HG03159 (cell line): ENCODE data around the gene ATP8A2.
A peak's percentile ranks its signal among the peaks of the same experiment; 100 is the strongest.
"Not testable (repeated sequence)": the region's sequence is repeated elsewhere in the genome, so short reads cannot be mapped to it uniquely, and the experiment has no call there.

ENCODE experiments used
- ATAC-seq: cut with Tn5 transposase; IDR thresholded peaks from one replicate; pipeline ENCODE4 v1.9.1; 2021; ENCODE audit warnings: mild to moderate bottlenecking, moderate library complexity; ENCODE audit not compliant: unreplicated experiment

Gene ATP8A2

DNA sequence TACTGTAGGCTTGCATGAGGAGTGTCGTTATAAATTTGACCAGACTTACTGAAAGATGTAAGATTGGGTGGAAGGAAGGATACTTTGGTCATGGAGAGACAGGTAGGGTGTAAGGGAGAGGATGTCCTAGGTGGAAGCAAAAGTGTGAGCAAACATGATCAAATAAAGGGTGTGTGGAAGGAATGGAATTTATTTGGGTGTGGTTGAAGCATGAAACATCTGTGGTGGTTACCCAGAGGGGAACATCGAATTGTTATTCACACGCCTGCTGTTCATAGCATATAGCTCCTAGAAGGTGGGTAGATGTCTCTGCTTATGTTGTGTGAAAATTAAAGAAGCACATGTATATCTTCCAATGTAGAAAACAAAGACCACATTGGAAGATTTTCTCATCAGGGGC is 157.7 kb downstream of the ATP8A2 start:
- no peak for ATAC-seq

DNA sequence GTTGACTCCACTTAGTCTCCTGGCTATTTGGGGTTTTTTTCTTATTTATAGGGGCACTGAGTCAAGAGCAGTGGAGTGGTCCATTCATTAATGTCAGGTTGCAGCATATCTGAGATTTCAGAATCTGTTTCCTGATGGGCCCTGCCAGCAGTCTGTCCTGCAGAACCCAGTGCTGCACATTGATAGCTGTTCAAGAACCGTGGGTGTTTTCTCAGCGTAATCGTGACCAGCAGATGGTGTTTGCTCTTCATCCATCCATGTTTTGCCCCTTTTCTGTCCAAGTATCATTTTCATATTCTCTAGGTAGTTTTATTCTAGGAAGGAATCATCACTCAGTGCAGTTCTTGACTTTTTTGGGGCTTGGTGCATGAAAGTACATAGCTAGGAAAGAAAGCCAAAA is 166.5 kb downstream of the ATP8A2 start:
- ATAC-seq, result no peak

GRCh38 chr13:25541434-25542123 is 169.8 kb downstream of the ATP8A2 start:
- no peak for ATAC-seq

- ATAC-seq, result not testable (repeated sequence)
These were observed 177.2 kb downstream of the ATP8A2 start for GRCh38 chr13:25548991-25549390.

GRCh38 chr13:25561812-25562211 is 190.0 kb downstream of the ATP8A2 start:
- no peak for ATAC-seq

GRCh38 chr13:25570185-25570584 is 198.4 kb downstream of the ATP8A2 start:
- no peak for ATAC-seq

DNA sequence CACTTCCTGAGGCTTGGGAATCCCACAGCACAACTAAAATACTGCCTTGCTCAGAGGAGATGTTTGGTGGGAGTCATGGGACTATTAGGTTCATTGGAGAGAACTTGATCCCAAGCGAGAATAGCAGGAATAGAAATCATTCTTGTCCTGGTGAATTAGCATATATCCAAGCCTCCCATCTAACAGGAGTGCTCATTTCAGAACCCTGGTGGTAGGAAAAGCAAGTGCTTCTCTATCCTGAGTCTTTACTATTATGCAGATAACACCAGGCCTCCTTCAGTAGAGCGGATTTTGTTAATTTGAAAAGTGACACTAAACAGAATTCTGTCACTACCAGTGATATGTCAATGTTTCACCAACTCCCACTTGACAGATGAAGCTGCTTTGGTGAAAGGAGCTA is 199.5 kb downstream of the ATP8A2 start:
- ATAC-seq, result no peak

DNA sequence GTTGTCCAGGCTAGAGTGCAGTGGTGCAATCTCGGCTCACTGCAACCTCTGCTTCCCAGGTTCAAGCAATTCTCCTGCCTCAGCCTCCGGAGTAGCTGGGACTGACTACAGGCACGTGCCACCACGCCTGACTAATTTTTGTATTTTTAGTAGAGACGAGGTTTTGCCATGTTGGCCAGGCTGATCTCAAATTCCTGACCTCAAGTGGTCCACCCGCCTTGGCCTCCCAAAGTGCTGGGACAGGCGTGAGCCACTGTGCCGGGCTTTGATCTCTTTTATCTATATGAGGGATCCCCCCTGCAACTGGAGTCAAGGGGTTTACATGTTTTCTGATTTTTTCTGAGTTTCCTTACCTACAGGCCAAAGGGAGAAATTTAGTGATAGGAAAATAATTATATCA is 200.4 kb downstream of the ATP8A2 start:
- not testable (repeated sequence) for ATAC-seq

DNA sequence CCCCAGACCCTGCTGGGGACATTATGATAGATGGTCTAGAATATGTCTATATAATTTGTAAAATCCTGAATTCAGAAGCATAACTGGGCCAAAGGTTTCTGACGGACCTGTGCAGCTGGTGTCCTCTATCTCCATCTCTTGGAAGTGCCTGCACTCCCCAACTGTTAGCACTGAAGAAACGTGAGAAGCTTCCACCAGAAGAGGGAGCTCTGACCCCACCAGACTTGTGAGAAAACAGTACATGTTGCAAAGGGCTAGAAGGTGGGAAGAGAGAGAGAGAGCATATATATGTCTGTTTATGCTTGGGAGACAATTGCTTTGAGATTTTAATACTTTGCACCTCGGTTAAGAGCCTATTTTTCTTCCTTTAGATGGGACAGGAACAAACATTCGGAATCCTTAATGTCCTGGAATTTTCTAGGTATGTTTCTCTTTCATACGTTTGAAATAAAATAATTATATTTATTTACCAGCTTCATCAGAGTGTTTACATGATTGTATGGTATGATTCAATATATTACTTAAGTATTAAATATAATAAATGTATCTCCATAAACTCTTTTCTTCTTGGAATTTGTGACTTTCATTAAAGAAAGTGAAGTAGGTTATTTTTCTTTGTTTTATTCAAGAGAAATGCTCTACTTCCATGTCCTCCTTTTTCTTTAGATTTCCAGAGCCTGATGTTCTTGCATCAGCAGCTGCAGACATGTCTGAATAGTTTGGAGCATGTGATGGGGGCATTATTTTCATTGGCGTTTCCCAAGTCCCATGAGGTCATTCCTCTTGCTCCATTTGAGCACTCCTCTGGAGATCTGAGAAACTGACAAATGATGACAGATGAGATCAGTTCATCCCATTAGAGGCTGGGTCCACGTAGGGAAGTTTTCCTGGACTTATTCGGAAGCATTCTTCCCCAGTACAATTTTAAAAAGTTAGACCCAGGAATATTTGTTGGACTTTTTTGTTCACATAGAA is 202.9 kb downstream of the ATP8A2 start:
- ATAC-seq, result peak; percentile 66

- no peak for ATAC-seq
These were observed 203.8 kb downstream of the ATP8A2 start for GRCh38 chr13:25575562-25575961.

DNA sequence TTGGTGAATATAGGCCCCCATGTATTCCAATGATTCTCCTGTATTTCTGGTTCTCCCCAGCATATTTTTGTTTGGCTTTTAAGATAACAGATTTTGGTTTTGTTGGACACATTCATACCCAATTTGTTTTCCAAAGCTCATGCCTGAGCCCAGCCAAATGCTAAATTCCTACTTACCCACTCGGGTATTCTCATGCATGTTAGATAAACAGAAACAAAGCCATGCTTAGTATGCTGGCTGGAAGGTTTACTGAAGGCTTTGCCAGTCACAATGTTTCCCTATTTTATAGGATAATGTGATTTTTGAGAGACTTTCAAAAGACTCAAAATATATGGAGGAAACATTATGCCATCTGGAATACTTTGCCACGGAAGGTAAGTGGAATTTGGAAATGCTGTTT is 206.8 kb downstream of the ATP8A2 start:
- ATAC-seq, result no peak

GRCh38 chr13:25579221-25579620 is 207.4 kb downstream of the ATP8A2 start:
- no peak for ATAC-seq

- ATAC-seq, result no peak
These were observed 209.6 kb downstream of the ATP8A2 start for GRCh38 chr13:25581351-25581750.

GRCh38 chr13:25584087-25584486 is 212.3 kb downstream of the ATP8A2 start:
- ATAC-seq, result no peak

DNA sequence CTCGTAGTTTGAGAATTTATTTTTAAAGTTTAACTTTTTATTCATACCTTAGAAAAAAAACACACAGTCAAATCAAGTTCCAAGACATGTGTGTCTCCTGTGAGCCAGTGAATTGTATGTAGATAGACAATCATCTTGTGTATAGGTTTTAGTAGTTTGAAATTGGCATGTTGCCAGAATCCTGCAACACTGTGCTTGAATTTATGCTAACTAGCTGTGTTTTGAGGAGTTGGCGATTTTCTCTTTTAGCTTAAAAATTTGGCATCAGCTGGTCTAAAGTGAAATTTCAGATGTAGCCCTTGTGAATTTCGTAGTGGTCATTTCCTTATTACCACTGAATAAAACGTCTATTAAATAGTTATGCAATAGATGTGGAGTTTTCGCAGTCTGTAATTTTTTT is 213.2 kb downstream of the ATP8A2 start:
- ATAC-seq, result no peak

GRCh38 chr13:25587326-25587980 is 215.7 kb downstream of the ATP8A2 start:
- no peak for ATAC-seq

- no peak for ATAC-seq
These were observed 216.7 kb downstream of the ATP8A2 start for GRCh38 chr13:25588336-25589060.

- ATAC-seq, result no peak
These were observed 226.6 kb downstream of the ATP8A2 start for GRCh38 chr13:25598421-25598820.

DNA sequence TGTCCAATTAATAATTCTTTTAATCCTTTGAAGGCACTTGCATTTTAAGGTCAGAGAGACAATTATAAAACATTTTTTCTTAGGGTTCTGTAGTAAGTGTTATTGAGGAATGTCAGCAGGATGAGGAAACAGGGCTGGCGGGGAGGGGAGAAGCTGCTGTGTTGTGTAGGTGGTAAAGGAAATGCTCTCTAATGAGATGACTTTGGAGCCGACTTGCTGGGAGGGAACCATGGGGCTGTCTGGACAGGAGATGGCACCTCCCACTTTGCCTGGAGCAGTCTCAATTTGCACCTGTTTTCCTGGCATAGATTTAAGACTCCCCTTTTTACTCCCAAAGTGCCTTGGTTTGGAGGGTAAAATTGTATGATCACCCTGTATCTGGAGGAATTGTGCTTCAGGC is 230.4 kb downstream of the ATP8A2 start:
- no peak for ATAC-seq

- no peak for ATAC-seq
These were observed 232.3 kb downstream of the ATP8A2 start for GRCh38 chr13:25604106-25604505.

DNA sequence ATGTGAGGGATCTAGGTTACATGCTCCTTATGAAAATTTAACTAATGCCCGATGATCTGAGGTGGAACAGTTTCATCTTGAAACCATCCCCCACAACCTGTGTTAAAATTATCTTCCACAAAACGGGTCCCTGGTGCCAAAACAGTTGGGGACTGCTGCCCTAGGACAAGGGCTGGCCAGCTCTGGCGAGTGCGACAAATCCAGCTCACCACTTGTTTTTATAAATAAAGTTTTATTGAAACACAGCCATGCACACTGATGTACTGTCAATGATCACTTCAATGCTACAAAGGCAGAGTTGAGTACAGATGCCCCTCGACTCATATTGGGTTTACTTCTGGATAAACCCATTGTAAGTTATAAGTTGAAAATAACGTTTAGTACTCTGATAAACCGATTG is 235.3 kb downstream of the ATP8A2 start:
- no peak for ATAC-seq
